Sigmoid colon (tissue), 3 donors: Measurements from ENCODE around the gene TPRX1.

Experiments used
- CTCF ChIP-seq, 4 experiments: fragments of 450-650 bp in 3 of 4; fragments of 200-600 bp in 1 of 4; IDR thresholded peaks; one replicate each; pipeline ENCODE4 v1.5.1; 2016 to 2019; ENCODE audit warnings: antibody characterized with exemption in 4 of 4, mild to moderate bottlenecking in 3 of 4, moderate library complexity in 2 of 4
- POLR2A ChIP-seq, 2 donors: fragments of 450-650 bp; IDR thresholded peaks; one replicate each; pipeline ENCODE4 v1.6.1; 2016; ENCODE audit warnings: antibody characterized with exemption in 2 of 2, mild to moderate bottlenecking in 2 of 2, moderate library complexity in 2 of 2

- TF ChIP-seq CTCF (IDR thresholded peaks at IDR 0.05) (no peak), POLR2A (IDR thresholded peaks at IDR 0.05) (no peak)
Measured at GRCh38 chr19:47766359-47766620, 38.1 kb downstream of the TPRX1 start.
